Stimulated activated CD8-positive, alpha-beta memory T cell treated with anti-CD3 and anti-CD28 coated beads, Interleukin-2, amount 100 ng/mL, for 48 hours (primary cell): Measurements from ENCODE around the gene PKD2.

Experiments used
- DNase-seq, 2 donors: peaks; one replicate each; pipeline ENCODE4 v3.0.0-alpha.2; 2020; ENCODE audit warnings: low read depth in 2 of 2

The PKD2 gene

GRCh38 chr4:88007304-88008121 lies at the start of gene PKD2:
PKD2 (plus strand) TSS chr4:88007635; CDS start chr4:88007734, 99 bp downstream.
- DNase-seq, result peak; percentile 70 to 74

DNA sequence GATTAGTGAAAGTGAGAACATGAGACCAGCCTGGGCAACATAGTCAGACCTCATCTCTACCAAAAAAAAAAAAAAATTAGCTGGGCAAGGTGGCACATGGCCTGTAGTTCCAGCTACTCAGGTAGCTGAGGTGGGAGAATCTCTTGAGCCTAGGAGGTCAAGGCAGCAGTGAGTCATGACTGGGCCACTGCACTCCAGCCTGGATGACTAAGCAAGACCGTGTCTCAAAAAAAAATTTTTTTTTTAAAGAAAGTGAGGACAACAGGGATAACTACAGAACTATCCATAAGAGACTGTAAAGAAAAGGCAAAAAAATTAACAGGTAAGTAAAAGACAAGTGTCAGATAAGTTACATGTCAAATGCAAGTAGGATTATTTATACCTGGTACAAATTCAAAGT lies 45.4 kb upstream of the PKD2 start:
- DNase-seq, result no peak

DNA sequence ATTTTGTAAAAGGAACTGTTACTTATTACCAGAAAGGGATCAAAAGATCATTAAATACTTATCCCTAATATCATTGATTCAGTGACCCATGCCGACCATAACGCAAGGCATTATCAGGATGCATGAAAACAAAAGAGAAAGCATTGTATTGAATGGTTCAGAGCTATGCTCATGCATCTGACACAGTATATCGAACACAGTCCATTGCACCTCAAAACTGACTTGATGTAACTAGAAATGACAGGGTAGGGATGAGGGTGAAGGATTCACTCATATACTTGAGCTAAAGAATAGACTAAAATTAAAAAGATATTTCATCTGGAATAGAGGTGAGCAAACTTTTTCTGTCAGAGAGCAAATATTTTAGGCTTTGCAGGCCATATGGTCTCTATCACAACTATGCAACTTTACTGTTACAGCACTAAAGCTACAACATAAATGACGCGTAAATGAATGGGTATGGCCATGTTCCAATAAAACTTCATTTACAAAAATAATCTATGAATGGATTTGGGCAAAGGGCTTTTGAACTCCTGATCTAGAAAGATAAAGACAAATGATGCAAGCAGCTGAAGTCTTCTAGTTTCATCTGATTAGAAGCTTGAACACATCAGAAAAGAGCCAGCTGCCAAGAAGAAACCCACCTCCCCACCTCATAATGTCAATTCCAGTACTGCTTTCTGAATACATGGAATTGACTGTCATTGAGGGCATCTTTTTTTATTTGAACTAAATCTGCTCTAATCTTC lies 44.9 kb upstream of the PKD2 start:
- no peak for DNase-seq

DNA sequence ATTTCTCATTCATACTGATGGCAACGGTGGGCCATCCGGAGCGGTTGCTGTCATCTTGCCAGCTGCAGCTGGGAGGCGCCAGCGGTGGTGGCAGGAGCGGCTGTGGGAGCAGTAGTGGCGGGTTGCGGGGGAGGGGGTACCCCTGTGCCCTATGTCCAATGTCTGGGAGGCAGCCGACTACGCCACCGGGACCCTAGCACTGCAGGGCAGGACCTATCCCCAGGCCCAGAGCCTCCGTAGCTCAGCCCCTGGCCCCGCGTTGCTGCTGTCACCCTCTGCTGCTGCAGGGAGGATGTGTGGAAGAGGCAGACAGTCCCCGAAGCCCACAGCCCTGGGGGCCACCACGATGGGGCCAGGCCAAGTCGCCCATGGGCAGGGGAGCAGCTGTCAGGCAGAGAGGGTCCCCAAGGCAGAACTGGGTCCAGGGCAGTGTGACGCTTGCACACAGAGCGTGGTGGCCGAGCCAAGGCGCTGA lies 41.9 kb upstream of the PKD2 start:
- no peak for DNase-seq

DNA sequence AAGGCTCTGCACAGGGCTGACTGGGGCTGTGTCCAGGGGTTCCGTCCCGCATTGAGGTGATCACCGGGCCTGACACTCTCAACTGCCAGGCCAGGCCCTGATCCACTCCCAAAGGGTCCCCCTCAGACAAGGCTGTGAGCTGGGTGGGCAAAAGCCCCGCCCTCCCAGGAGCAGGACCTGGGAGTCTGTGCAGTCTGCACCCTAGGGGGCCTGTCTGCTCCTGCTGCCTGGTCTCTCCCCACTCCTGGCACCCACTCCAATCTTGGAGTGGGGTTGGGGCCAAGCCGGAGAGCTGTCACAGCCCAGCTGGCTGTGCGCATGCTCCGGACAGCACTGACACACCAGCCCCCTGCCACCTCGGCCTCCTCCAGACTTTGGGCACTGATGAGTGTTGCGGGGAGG lies 41.3 kb upstream of the PKD2 start:
- no peak for DNase-seq

- DNase-seq, result no peak
These were observed 40.2 kb upstream of the PKD2 start for GRCh38 chr4:87967193-87967592.

- no peak for DNase-seq
These were observed 37.3 kb upstream of the PKD2 start for GRCh38 chr4:87970121-87970520.

GRCh38 chr4:87971866-87972265 lies 35.6 kb upstream of the PKD2 start:
- DNase-seq, result no peak

DNA sequence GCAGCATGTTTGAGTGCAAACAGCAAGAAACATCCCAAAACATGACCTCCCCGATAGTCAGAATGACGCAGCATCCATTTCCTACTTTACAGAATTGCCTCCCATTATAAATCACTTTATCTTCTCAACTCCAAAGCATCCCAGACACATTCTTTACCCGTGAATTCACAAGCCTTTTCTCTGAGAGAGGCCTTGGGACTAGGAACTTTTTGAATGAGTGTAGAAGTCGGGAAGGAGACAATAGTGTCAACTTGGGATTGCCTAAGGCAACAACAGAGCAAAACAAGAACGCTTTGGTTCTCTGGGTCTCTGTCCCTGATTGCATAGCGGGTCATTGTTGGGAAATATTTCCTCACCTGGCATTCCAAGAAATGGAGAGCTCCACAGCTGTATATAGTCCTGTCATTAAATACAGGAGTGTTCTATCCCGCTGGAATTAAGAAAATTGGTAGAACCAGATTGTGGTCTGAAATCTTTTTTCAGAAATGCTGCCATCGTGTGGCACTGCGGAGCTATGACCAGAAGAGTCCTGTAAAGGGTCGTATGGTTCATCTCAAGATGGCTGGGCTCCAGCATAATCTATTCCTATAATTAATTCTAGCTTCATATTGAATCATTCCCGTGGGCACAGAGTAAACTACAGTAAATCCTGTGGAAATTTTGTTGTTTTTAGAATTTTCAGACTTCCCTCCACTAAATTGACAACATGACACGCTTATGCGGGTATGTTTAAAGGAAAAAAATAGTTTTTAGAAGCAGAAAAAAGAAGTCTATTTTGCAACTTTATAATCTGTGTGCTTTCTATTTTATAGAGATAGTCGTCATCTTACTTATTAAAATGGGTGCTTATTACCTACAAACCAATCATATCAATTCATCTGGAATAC lies 33.9 kb upstream of the PKD2 start:
- peak in 1 of 2 donors; percentile 20 for DNase-seq

DNA sequence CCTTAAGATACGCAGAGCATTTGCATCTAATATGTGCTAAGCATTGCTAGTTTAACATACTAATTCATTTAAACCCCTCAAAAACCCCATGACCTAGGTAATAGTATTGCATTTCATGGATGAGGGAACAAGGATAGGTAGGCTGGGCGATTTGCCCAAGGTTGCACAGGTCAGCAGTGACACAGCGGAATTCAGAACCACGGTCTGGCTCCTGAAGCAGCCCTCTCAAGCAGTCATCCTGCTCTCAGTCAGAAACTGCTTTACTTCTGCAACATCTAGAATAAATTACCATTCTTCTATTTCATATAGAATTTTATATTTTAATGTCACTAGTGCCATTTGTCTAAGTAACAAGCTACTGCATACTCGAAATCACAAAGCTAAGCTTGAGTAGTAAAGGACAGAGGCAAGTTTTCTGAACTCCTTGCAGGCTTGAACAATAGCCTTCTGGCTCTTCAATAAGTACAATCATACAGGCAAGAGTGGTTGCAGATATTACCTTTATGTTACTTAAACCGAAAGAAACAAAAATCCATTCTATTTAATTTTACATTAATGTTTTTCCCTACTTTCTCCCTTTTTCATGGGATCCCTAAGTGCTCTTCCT lies 32.5 kb upstream of the PKD2 start:
- no peak for DNase-seq

- DNase-seq, result no peak
These were observed 32.0 kb upstream of the PKD2 start, which contains the start of gene SPP1 for GRCh38 chr4:87975466-87975865. SPP1 (plus strand) TSS chr4:87975714; CDS start chr4:87976896, 1,182 bp downstream.

- no peak for DNase-seq
These were observed 29.7 kb upstream of the PKD2 start for GRCh38 chr4:87977521-87978278.

DNA sequence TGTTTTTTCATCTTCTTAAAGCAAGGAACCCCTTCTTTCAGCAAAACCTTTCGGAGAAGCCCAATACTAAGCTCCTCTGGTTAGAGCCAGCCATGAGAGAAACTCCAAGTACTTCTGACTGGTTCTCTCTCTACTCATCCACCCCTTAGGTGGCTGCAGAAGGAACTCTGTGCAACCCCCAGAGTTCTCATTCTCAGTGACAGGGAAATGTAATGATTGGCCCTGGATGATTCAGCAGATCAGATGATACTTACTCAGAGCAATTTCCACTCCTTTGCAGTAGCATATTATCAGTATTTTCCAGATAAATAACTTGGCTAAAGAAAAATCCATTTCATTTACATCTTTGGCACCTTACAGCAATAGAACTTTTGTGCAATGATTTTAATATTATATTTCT lies 28.8 kb upstream of the PKD2 start:
- DNase-seq, result no peak

DNA sequence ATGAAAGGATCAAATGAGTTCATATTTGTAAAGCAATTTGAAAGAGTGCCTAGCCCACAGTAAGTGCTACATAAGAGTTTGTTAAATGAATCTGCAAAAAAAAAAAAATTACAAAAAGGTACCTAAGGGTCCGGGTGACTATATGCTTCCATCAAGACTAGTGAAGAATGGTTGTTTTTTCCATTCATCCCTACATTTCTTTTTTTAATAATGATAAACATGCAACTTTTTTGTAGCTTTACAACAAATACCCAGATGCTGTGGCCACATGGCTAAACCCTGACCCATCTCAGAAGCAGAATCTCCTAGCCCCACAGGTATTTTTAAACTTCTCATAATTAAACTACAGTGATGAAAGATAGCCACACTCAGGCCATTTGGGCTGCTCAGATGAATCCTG lies 27.6 kb upstream of the PKD2 start:
- DNase-seq, result no peak

DNA sequence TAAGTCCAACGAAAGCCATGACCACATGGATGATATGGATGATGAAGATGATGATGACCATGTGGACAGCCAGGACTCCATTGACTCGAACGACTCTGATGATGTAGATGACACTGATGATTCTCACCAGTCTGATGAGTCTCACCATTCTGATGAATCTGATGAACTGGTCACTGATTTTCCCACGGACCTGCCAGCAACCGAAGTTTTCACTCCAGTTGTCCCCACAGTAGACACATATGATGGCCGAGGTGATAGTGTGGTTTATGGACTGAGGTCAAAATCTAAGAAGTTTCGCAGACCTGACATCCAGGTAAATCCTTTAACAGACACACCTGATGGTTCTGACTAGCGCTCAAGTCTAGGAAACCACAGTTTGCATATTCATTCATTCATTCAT lies 25.9 kb upstream of the PKD2 start:
- no peak for DNase-seq

DNA sequence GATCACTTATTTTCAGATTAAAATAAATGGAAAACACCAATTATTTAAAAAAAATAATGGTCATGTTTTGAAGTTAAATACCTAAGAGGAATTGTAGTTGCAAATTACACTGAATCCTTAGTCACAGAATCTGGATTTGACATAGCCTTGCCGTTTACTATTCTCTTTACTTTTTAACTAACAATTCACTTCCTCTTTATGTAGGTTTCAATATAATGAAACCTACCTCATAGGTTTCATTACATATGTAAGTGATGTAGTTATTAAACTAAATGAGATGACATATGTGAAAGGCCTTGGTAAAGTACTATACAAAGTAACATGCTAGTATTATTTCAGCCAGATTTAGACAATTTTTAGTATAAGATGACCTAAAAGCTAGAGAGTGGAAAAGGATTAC lies 25.4 kb upstream of the PKD2 start:
- DNase-seq, result no peak

DNA sequence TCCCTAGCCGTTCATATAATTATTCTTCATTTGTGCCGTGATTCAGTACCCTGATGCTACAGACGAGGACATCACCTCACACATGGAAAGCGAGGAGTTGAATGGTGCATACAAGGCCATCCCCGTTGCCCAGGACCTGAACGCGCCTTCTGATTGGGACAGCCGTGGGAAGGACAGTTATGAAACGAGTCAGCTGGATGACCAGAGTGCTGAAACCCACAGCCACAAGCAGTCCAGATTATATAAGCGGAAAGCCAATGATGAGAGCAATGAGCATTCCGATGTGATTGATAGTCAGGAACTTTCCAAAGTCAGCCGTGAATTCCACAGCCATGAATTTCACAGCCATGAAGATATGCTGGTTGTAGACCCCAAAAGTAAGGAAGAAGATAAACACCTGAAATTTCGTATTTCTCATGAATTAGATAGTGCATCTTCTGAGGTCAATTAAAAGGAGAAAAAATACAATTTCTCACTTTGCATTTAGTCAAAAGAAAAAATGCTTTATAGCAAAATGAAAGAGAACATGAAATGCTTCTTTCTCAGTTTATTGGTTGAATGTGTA lies 24.9 kb upstream of the PKD2 start:
- DNase-seq, result no peak

DNA sequence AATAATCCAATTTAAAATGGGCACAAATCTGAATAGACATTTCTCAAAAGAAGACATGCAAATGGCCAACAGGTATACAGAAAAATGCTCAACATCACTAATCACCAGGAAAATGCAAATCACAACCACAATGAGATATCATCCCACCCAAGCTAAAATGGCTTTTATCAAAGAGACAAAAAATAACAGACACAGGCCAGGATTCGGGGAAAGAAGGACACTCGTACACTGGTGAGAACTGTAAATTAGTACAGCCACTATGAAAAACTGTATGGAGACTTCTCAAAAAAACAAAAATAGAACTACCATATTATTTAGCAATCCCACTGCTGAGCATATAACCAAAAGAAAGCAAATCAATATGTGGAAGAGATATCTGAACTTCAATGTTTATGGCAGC lies 23.4 kb upstream of the PKD2 start:
- DNase-seq, result no peak

DNA sequence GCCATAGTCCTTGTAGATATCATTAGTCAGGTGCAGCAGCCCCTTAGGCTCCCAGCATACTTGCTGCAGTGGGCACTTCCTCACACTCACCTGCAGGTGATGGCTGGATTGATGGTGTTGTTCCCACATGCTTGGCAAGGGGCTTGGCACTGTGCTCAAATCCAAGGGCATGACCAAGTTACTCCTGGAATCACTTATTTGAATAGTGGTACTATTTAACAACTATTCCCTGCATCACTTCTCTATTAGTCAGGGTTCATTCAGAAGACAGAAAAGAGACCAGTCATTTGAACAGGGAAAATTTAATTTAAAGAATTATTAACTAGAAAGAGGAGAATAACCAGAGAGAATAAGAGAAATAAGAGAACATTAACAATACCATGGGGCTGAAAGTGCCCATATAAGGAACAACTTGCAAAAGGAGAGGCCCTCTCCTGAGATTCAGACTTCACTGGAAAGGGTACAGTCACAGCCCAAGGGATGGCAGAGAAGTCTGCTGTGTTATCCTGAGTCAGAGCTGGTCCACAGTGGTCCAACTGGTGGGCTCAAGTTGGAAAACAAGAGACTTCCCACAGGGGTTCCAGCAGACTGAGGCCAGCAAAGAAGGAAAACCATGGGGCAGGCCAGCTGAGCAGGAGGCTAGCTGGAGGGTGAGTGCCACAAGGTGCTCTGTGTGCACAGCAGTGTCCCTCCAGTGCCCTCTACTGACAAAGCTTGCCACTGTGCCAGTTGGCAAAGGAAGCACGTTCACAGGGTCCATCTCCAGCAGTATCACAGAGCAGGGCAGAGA lies 22.1 kb upstream of the PKD2 start:
- DNase-seq, result peak in 1 of 2 donors; percentile 27

- DNase-seq, result no peak
These were observed 21.6 kb upstream of the PKD2 start for GRCh38 chr4:87985887-87986200.
